ENCODE data around the gene CPZ. TPM values are rescaled to one million over a fixed set of nuclear protein-coding genes. Genes with fewer than 3 reads are reported as not detected.
"Not testable (repeated sequence)": the region's sequence is repeated elsewhere in the genome, so short reads cannot be mapped to it uniquely, and the experiment has no call there.

The CPZ gene
- total RNA-seq, 4 donors from 2014 or later: 1.2 to 2.0 (median 1.5) TPM; not detected in 1

- not testable (repeated sequence) for H3K4me3 ChIP-seq, H3K36me3 ChIP-seq, H3K27me3 ChIP-seq, H3K9me3 ChIP-seq, DNase-seq, H3K4me1 ChIP-seq, H3K27ac ChIP-seq
Observed at GRCh38 chr4:8635897-8636554, 43.5 kb downstream of the CPZ start.

- Histone ChIP-seq H3K27me3 (no peaks in the 10 kb centered on the region), H3K4me1 (no peaks in the 10 kb centered on the region), H3K4me3 (no peak overlapping the region), H3K9me3 (no peaks in the 10 kb centered on the region), H3K36me3 (no peaks in the 10 kb centered on the region), H3K27ac (no peak overlapping the region)
- TF ChIP-seq CTCF (IDR thresholded peaks at IDR 0.05): no peak
- TF ChIP-seq POLR2A (IDR thresholded peaks at IDR 0.05): no peak
- DNase-seq: peak in 1 of 3 donors; percentile 33
Observed at GRCh38 chr4:8637456-8637984, 45.0 kb downstream of the CPZ start.

- Histone ChIP-seq H3K36me3 (no peaks in the 10 kb centered on the region), H3K27ac (no peak overlapping the region), H3K4me1 (no peaks in the 10 kb centered on the region), H3K27me3 (no peaks in the 10 kb centered on the region), H3K9me3 (no peaks in the 10 kb centered on the region), H3K4me3 (no peak overlapping the region)
- DNase-seq: peak in 1 of 3 donors; percentile 26
- no peak for TF ChIP-seq POLR2A (IDR thresholded peaks at IDR 0.05)
- TF ChIP-seq CTCF (IDR thresholded peaks at IDR 0.05): no peak
Observed at GRCh38 chr4:8639021-8639420, 46.5 kb downstream of the CPZ start.

GRCh38 chr4:8639777-8640720, 47.5 kb downstream of the CPZ start:
- Histone ChIP-seq H3K9me3 (no peaks in the 10 kb centered on the region), H3K36me3 (no peaks in the 10 kb centered on the region), H3K27me3 (no peaks in the 10 kb centered on the region), H3K27ac (no peak overlapping the region), H3K4me1 (no peaks in the 10 kb centered on the region), H3K4me3 (no peak overlapping the region)
- TF ChIP-seq CTCF (IDR thresholded peaks at IDR 0.05) (no peak), POLR2A (IDR thresholded peaks at IDR 0.05) (no peak)
- peak in 1 of 3 donors; percentile 29 for DNase-seq

- no peaks in the 10 kb centered on the region for H3K4me1 ChIP-seq
- H3K27ac ChIP-seq: no peak overlapping the region
- TF ChIP-seq CTCF (IDR thresholded peaks at IDR 0.05) (no peak), POLR2A (IDR thresholded peaks at IDR 0.05) (no peak)
- H3K9me3 ChIP-seq: no peaks in the 10 kb centered on the region
- H3K4me3 ChIP-seq: no peak overlapping the region
- peak in 1 of 3 donors; percentile 19 for DNase-seq
- no peaks in the 10 kb centered on the region for H3K27me3 ChIP-seq
- no peaks in the 10 kb centered on the region for H3K36me3 ChIP-seq
Observed at GRCh38 chr4:8640816-8641215, 48.3 kb downstream of the CPZ start.

GRCh38 chr4:8641256-8641655, 48.7 kb downstream of the CPZ start:
- peak in 1 of 3 donors; percentile 35 for DNase-seq
- Histone ChIP-seq H3K9me3 (no peaks in the 10 kb centered on the region), H3K27me3 (no peaks in the 10 kb centered on the region), H3K36me3 (no peaks in the 10 kb centered on the region), H3K27ac (no peak overlapping the region), H3K4me1 (no peaks in the 10 kb centered on the region), H3K4me3 (no peak overlapping the region)
- TF ChIP-seq CTCF (IDR thresholded peaks at IDR 0.05): no peak
- no peak for TF ChIP-seq POLR2A (IDR thresholded peaks at IDR 0.05)

Data from Peyer's patch (tissue), 4 donors.